Measurements from ENCODE around the gene KPRP.

The KPRP gene

GRCh38 chr1:152757747-152758146 is at the start of gene KPRP:
Gene KPRP, plus strand, starts transcription at chr1:152758025. Its CDS starts 1,564 bp downstream, at chr1:152759589.
- no peak for DNase-seq

- no peak for DNase-seq
Observed at GRCh38 chr1:152718238-152718637, 39.6 kb upstream of the KPRP start.

GRCh38 chr1:152725261-152725660 is 32.6 kb upstream of the KPRP start:
- no peak for DNase-seq

GRCh38 chr1:152728986-152729385 is 28.8 kb upstream of the KPRP start:
- no peak for DNase-seq

GRCh38 chr1:152735648-152736047 is 22.2 kb upstream of the KPRP start:
- peak in 1 of 3 donors; percentile 3 for DNase-seq

GRCh38 chr1:152737997-152738396 is 19.8 kb upstream of the KPRP start:
- no peak for DNase-seq

- DNase-seq, result no peak
Observed at GRCh38 chr1:152739841-152740240, 18.0 kb upstream of the KPRP start.

- DNase-seq, result no peak
Observed at GRCh38 chr1:152741656-152742055, 16.2 kb upstream of the KPRP start.

GRCh38 chr1:152743371-152744145 is 14.3 kb upstream of the KPRP start:
- DNase-seq, result no peak

GRCh38 chr1:152745289-152745704 is 12.5 kb upstream of the KPRP start:
- DNase-seq, result peak in 1 of 3 donors; percentile 3

- DNase-seq, result no peak
Observed at GRCh38 chr1:152745765-152746444, 11.9 kb upstream of the KPRP start.

- DNase-seq, result no peak
Observed at GRCh38 chr1:152747831-152748230, 10.0 kb upstream of the KPRP start.

- peak; percentile 9 to 45 (median 13) for DNase-seq
Observed at GRCh38 chr1:152752225-152752624, 5.6 kb upstream of the KPRP start.

- no peak for DNase-seq
Observed at GRCh38 chr1:152753586-152753985, 4.2 kb upstream of the KPRP start.

GRCh38 chr1:152756872-152757271 is 953 bp upstream of the KPRP start:
- DNase-seq, result no peak

- DNase-seq, result no peak
Observed at GRCh38 chr1:152758636-152759035, 811 bp downstream of the KPRP start.

- DNase-seq, result no peak
Observed at GRCh38 chr1:152759453-152760173, 1.8 kb downstream of the KPRP start.

- DNase-seq, result no peak
Observed at GRCh38 chr1:152760551-152761190, 2.8 kb downstream of the KPRP start.

- no peak for DNase-seq
Observed at GRCh38 chr1:152761609-152762213, 3.9 kb downstream of the KPRP start.

- DNase-seq, result no peak
Observed at GRCh38 chr1:152768847-152769533, 11.2 kb downstream of the KPRP start.

- DNase-seq, result no peak
Observed at GRCh38 chr1:152770411-152770810, 12.6 kb downstream of the KPRP start.

GRCh38 chr1:152774875-152775274 is 17.1 kb downstream of the KPRP start, which contains the start of gene LCE1F:
Gene LCE1F, plus strand, starts transcription at chr1:152775140. Its CDS starts 1,232 bp downstream, at chr1:152776372.
- no peak for DNase-seq

Measured in suppressor macrophage treated with lipopolysaccharide for 1 hour (primary cell).